ENCODE results near the gene ZFP57.
A peak's percentile ranks its signal among the peaks of the same experiment; 100 is the strongest.
"Not testable (repeated sequence)": the region's sequence is repeated elsewhere in the genome, so short reads cannot be mapped to it uniquely, and the experiment has no call there.

The ZFP57 gene

DNA sequence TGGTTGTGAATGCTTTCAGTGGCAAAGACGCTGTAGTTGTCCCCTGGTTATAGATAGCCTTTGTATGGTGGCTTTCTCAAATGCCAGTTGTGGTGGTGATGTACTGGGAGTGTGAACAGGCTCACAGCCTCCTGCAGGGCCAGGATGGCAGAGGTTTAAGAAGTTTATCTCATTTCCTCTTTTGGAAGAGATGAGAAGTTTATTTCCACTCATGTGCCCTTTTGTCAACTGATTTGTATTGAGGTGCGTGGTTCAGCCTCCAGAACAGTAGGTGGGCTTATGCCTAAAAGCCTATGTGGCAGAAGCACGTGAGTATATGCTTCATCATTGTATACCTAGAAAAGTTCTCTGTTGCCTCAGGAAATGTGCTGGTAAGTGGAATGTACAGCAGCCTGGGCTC, 13.7 kb upstream of the ZFP57 start:
- DNase-seq: no peak

DNA sequence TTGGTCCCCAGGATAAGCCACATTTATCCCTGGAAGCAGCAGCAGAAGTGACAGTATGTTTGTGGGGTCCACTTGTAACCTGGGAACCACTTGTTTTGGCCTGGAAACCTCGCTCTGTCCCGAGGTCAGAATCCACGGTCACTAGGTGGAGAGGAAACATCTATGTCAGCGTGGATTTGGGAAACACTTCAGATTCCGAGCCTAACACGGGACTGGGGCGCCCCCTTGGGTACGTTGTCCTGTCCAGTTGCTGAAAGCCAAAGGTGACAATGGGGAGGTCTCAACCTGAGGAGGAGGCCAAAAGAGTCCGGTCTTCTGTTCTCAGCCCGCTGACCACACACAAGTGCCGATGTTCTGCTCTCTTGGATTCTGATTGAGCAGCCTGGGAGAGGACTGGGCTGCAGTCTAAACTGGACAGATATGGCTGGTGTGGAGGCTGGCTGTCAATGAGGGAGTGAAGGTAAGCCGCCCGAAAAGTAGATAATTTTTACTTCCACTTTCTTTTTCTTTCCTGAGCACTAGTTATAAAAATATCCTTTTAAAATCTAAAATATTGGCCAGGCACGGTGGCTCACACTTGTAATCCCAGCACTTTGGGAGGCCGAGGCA, 4.9 kb upstream of the ZFP57 start:
- no peak for DNase-seq

DNA sequence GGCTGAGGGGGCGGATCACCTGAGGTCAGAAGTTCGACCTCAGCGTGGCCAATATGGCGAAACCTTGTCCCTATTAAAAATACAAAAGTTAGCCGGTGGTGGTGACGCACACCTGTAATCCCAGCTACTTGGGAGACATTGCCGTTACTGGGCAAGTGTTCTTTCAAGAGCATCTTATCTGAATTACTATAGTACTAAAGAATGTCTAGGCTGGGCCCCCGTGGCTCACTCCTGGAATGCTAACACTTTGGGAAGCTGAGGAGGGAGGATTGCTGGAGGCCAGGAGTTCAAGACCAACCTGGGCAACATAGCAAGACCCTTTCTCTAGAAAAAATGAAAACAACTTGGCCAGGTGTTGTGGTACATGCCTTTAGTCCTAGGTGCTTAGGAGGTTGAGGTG, 859 bp upstream of the ZFP57 start:
- no peak for DNase-seq

DNA sequence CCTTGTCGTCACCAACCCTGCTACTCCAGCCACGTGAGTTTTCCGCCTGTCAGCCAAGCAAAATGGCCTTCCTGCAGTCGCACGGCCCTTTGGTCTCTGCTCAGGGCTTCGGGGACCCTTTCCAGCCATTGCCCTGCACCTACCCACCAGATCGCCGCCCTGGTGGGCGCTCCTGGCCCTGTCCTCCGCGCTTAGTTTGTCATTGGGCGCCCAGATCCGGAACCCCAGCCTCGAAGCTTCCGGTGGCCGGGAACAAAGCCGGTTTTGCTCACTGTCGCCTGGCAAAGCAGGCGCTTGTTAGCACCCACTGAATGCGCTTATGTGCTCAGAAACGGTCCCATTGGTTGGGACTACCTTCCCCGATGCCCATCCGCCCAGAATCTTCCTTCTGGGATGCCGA, 536 bp downstream of the ZFP57 start:
- no peak for DNase-seq

DNA sequence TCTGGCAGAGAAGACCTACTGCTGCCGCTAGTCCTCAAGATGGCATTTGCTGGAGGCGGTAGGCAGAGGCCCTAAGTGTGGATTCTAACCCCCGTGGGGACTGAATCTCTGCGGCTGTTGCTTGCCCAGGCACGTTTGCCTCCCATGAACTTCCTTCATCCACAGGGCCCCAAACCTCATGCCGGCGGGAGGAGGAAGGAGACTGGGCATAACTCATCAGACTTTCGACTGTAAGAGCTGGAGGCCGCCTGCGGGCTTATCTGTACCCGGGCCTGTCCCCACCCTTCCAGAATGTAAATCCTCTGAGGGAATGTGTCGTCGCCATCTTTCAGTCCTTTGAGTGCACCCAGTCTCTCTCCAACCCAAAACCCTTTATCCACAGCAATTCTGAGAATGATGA, 990 bp downstream of the ZFP57 start:
- DNase-seq: no peak

DNA sequence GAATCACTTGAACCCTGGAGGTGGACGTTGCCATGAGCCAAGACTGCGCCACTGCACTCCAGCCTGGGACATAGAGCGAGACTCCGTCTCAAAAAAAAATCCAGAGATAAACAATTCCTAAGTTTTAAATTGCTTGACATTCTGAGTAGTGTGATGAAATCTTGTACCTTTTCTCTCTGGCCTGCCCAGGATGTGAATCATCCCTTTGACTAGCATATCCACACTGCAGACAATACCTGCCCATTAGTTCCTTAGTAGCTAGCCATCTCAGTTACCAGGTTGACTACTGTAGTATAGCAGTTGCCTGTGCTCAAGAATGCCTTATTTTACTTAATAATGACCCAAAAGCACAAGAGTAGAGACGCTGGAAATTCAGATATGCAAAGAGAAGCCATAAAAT, 2.8 kb downstream of the ZFP57 start:
- DNase-seq: no peak

DNA sequence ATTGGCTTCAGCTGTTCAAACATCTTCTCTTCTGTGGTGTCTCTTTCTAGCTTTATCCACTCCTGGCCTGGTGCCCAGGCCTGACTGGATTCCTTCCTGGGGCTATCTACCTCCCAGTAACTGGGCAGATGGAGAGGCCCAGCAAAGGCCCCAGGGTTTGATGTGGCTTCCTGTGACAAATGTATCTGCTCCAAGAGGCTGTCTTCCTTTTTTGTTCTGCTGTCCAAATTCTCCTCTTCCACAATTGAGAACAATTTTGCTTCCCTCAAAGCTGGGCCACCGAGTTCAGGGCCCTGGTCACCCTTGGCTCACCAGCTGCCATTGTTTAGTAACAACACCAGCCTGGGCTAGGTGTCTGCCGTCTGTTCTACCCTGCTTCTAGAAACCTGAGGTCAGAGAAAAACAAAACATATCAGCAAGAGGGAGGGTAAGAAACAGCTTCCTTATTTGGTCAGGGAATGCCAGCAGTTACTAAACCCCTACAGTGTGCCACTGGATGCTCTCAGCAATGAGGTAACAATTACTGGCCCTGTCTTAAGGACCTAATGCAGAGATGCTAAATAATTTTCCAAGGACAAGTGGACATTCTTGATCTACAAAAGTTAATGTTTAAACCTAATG, 3.9 kb downstream of the ZFP57 start:
- no peak for DNase-seq

DNA sequence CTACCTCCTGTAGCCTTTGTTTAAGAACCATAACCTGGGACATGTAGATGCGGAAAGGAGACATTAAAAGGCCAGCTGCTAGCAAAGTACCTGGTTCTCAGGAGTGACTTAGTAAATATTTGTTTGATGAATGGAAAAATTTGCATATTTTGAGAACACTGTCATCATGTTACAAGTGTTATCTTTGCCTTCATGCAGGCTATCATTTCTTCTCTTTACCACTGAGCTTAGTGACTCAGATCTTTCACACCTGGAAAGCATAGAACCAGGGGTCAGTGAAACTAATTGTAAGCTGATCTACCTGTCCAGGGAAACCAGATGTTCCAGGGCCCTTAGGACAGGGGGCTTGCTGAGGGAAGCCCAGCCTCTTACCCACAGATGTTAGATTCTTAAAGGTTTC, 5.4 kb downstream of the ZFP57 start:
- DNase-seq: no peak

DNA sequence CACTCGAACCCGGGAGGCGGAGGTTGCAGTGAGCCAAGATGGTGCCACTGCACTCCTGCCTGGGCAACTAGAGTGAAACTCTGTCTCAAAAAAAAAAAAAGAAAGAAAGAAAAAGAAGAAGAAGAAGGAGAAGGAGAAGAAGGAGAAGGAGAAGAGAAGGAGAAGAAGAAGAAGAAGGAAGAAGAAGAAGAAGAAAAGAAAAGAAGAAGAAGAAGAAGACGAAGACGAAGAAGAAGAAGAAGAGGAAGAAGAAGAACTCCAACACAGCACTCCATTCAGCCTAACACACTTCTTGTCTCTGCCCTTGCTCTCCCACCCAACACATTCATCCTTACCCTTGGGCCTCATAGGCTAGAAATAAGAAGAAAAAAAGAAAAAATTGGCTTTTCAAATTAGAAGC, 6.9 kb downstream of the ZFP57 start:
- no peak for DNase-seq

DNA sequence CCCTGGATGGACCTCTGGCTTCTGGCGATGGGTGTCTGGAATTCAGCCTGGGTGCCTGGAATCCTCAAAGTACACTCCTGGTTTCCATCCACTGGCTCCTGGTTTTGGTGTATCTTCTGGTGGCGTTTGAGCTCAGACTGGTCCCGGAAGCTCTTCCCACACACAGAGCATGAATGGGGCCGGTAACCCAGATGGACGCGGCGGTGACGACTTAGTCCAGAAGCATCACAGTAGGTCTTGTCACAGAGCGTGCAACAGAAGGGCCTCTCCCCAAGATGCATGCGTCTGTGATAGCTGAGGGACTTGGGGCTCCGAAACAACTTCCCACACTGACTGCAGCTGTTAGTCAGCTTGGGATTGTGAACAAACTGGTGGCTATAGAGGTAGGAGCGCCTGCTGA, 7.8 kb downstream of the ZFP57 start:
- no peak for DNase-seq

DNA sequence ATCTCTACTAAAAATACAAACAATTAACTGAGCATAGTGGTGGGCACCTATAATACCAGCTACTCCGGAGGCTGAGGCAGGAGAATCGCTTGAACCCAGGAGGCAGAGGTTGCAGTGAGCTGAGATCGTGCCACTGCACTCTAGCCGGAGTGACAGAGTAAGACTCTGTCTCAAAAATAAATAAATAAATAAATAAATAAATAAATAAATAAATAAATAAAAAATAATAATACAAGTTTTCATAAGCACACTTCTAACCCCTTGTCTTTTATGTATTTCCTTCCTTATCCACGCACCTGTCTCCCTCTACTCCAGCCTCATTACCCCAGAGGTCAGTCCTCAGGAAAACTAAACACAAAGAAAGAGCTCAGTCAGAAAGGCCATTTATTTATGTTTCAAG, 8.8 kb downstream of the ZFP57 start:
- DNase-seq: not testable (repeated sequence)

DNA sequence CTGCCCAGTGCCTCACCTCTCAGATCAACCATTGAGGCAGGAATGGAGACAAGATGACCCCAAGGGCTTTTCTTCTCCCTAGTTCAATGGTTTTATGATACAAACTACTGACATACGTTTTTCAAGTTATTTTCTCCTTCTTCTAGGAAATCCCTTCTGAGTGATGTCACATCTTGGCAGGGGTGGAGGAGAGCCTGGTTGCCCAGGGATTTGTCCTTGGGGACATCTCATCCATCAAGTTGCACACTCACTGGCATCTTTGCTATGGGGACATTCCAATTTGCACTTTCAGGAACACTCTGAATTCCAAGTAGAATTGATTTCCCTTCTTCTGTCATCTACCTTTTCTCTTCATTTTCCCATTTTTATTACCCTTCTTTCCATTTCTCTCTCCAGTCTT, 9.9 kb downstream of the ZFP57 start:
- DNase-seq: no peak

DNA sequence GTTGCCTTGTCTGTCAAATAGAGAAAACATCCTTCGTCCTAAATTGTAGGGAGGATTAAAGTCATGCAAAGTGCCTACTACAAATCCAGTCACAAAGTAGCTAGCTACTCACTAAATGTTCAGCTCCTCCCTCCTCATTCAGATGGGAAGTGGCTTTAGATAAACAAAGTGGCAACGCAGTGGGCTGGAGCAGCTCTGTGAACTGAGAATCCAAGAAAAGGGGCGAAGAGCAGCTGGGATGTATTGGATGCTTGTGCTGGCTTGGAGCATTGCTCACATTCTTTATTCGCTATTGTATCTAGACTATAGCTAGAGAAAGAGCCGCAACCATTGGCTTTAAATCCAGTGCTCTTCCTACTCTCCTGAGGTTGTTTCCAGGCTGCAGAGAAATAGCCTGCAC, 13.8 kb downstream of the ZFP57 start:
- DNase-seq: no peak

DNA sequence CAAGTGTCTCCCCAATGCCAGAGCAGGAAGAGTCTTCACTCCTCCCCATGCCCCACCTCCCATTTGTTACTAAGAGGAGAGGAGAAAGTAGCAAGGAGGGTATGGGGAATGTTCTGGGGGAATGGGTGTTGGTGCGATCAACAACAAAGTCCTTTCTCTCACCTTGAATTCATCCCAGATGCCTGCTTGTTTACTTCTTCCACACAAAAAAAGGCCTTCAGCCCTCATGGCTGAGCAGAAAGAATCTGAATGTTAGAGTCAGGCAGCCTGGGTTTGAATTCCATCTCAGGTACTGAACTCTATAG, 14.2 kb downstream of the ZFP57 start:
- no peak for DNase-seq

DNA sequence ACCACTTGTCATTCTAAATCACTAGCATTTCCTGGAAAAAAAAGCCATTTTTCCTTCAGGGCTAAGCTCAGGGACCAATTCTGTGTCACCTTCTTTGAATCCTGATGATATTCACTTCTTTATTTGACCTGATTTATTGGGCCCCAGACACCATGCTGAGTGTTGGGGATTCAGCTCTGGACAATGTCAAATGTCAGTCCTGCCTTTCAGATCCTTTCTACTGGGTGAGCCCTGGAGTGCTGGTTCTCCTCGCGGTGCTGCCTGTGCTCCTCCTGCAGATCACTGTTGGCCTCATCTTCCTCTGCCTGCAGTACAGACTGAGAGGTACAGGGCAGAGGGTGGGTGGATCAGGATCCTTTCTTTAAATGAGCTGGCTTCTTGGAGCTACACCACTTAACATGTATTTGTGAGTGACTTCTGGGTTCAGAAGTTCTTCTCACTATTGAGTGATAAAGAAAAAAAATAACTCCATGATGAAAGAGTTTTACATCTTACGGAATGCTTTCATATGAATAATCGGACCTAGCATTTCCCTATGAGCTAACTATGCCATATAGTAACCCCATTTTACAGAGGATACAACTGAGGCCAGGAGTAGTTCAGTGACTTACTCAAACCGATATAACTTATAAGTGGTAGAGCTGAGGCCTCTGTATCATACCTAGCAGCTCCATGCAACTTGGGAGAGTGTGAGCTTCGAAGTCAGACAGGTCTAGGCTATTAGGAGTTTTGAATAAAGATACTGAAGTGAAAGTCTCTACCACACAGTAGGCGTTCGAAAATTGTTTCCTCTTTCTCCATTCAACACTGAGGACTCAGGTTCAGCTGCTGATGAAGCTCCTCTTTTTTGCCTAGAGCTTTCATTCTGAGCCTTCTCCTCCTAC, 14.8 kb downstream of the ZFP57 start:
- no peak for DNase-seq

DNA sequence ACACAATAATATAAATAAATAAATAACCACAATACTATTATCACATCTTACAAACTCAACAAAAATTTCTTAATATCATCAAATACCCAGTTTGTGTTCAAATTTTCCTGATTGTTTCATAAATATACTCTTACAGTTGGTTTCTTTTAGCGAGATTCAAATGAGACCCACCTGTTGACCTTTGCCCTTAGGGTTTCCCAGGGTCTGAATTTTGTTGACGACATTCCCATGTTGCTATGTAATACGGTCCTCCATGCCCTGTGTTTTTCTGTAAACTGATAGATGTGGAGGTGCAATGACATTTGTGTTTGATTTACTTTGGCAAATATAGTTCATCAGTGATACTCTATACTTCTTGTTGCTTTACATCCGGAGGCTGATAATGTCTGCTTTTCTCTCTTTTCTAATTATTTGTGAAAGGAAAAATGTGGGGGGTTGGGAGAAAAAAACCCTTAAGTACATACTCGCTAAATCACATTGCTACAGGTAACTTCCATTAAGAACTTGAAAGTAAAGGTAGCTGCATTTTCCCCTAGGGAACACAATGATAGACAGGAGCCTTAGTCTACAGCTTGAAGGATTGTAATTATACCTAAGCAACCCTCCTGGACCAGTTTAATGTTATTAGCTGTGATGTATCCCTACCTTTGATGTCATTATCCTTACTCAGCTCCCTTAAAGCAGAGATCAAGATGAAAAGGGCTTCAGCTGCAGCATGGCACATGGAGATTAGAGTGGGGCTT, 17.5 kb downstream of the ZFP57 start:
- no peak for DNase-seq

DNA sequence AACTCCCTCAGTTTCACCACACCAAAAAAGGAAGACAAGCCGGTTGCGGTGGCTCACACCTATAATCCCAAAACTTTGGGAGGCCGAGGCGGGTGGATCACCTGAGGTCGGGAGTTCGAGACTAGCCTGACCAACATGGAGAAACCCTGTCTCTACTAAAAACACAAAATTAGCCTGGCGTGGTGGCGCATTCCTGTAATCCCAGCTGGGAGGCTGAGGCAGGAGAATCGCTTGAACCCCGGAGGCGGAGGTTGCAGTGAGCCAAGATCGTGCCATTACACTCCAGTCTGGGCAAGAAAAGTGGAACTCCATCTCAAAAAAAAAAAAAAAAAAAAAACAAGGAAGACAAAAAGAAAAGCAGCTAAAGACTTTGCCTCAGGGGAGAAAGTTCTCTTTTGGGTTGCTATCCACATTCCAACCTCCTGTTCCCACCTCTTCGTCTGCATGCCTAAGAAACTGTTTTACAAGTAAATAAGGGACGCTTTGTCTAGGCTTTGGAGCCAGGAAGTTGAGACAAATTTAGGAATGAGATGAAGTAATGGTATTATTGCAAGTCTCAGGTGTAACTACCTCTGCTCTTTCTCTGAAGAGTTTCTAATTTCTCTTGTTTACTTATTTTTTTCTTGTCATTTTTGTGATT, 19.3 kb downstream of the ZFP57 start:
- DNase-seq: not testable (repeated sequence)

DNA sequence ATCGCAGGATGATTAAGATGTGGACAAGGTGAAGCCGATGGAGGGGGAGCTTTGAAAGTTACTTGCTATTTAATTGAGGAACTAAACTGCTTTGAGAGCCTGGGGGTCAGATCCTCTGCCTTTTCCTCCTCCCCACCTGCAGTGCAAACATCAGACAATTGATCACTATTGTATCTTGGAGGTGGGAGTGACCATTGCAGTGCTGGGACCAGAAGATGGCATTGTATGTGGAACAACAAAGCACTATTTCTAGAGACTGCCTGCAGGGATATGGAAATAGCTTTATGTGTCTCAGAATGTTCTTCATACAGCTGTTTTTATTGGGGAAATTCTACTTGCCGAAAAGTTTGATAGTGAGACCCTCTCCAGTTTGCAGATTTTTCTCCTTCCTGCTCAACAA, 19.9 kb downstream of the ZFP57 start:
- no peak for DNase-seq

DNA sequence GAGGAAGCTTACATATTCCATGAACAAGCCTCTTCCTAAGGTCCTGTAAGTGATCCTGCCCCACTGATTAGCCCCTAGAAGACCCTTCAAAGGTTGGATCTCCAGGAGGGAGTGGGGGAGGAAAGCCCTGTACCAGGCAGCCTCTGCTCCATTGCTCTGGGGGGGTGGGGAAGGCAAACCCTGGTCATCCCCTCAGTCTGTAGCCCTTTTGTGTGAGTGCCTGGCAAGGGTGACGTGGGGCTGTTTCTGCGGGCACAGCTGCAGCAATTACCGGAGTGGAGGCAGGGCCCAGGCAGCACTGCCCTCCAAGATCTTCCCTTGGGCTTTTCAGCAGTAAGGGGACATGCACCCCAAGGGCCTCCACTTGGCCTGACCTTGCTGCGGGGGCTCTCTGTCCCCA, 24.2 kb downstream of the ZFP57 start, which contains the start of gene MOG:
MOG (plus strand) TSS at position 295 of the 400 bp plus-strand sequence. CDS start 118 bp downstream, outside the sequence.
- no peak for DNase-seq

DNA sequence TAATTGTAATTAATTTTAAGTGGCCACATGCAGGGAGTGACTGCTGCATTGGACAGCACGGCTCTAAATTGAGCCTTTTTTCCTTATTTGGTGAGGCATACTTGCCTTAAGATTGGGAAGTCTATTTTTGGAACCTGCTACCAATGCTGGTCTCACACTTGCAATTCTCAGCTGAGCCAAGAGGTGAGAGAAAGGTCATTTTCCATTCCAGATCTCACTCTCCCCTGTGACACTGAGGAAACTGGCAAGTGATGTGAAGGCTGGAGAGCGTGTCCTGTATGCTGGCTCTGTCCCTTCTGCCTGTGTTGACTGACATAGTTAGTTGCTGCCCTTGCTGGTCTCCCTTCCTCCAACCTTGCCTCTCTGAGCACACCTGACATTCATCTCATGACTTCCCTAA, 24.8 kb downstream of the ZFP57 start:
- no peak for DNase-seq

DNA sequence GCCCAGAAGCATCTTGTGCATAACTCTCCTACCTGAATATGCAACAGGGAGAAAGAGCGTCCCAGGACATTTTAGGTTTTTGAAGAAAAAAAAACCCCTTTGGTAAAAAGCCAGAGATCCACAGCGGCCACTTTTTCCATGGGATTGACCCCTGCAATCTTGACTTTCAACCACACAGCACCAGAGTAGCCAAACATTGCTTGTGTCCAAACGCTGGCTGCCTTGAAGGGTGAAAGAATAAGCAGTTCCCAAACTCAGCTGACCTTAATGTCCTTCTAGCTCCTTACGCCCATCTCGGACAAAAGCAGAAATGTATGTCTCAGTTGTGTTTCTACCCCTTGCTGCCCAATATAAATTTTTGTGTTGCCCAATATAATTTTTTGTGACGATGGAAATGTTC, 25.3 kb downstream of the ZFP57 start:
- DNase-seq: no peak

DNA sequence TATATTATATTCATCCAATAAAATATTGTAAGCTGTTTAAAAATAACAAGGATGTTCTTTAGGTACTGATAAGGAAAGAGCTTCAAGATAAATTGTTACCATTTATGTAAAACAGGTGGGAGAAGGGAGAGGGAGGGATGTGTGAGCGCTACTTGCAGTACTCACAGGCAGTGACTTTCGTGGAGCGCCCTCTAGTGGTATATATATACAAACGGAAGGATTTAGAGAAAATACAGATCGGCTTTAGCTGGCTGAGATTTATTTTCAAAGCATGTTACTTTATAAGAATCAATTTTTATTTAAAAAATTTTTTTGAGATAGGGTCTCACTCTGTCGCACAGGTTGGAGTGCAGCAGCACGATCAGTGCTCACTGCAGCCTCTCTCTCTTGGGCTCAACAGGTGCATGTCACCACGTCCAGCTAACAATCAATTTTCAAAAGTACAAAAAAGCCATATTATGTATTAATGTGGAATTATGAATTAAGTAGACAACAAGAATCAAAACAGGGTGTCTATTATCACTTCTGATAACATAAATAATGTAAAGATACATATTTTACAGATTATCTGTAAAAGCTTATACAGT, 27.4 kb downstream of the ZFP57 start:
- DNase-seq: peak; percentile 89

DNA sequence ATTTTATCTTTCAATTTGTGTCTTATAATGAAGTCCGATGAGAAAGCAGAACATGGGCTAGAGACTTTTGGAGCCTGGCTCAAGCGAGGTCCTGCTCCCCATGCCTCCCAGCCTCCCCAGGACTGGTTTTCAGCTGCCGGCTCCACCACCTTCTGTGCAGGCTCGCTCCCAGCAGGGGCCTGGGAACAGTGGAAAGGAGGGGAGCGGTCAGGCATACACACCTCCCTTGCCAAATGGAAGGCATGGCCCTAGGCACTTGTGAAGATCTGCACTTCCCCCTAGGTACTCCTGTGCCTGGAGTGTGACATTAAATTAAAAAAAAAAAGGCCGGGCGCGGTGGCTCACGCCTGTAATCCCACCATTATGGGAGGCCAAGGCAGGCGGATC, 28.8 kb downstream of the ZFP57 start:
- no peak for DNase-seq

Data from hematopoietic multipotent progenitor cell treated with erythropoietin and hydrocortisone succinate and interleukin-3 and kit ligand, for 6 days (in vitro differentiated cells).